Measurements from ENCODE around the gene CPZ.

CPZ gene

DNA sequence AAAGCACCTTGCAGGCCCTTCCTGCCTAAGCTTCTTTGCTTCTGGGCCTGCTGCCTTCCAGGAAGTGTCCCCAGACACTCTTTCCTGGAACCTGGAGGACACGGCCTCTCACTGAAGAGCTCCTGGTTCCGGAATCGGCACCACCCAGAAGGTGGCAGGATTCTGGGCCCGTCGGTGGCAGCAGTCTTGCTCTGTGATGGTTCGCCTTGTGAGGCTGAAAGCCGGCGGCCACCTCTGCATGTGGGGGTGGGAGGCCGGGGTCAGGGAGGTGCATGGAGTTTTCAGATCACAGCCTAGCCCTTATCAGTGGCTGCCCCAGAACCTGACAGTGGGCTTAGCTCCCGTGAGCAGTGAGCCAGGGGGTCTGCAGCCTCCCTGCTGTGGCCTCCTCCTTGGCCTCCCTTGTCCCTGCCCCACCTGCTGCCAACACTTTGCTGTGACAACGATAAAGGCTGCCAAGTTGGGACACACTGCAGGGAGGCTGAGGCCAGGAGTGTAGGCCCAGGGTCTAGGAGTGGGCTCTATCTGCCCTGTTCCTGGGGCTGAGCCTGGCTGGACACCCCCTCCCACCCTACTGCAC is 43.1 kb upstream of the CPZ start:
- H4K8ac ChIP-seq (ENCODE audit: low read depth, low read length) = no peak overlapping the region
- no peak overlapping the region for H2BK15ac ChIP-seq (replicated peaks; ENCODE audit: low read depth)
- H2AK5ac ChIP-seq (ENCODE audit: low read length) = peak overlapping the region; percentile 69
- H3K27ac ChIP-seq (ENCODE audit: low read depth, low read length) = no peak overlapping the region
- no peak overlapping the region for H3K18ac ChIP-seq (ENCODE audit: low read length)
- H3K23ac ChIP-seq (ENCODE audit: low read length) = no peak overlapping the region
- no peak overlapping the region for H3K4me3 ChIP-seq (ENCODE audit: low read length)
- no peak overlapping the region for H3K4me2 ChIP-seq (ENCODE audit: low read length)
- H2BK5ac ChIP-seq (ENCODE audit: low read length) = no peak overlapping the region
- H3K79me2 ChIP-seq (ENCODE audit: control insufficient read depth, insufficient read depth, low read length) = no peaks in the 10 kb centered on the region
- H4K5ac ChIP-seq (ENCODE audit: low read length) = no peak overlapping the region
- H3K27me3 ChIP-seq (ENCODE audit: insufficient read depth, low read length, poor library complexity) = no peaks in the 10 kb centered on the region
- peaks cover 3% of the 10 kb centered on the region for H3K4me1 ChIP-seq (ENCODE audit: control insufficient read depth, low read depth, low read length)
- H3K56ac ChIP-seq (ENCODE audit: low read length) = peak overlapping the region; percentile 56
- H2BK120ac ChIP-seq (ENCODE audit: low read depth, low read length) = no peak overlapping the region
- no peaks in the 10 kb centered on the region for H3K79me1 ChIP-seq (ENCODE audit: low read length)
- no peaks in the 10 kb centered on the region for H3K36me3 ChIP-seq (ENCODE audit: control insufficient read depth, insufficient read depth, low read length)
- WGBS (ENCODE audit: extremely low coverage, insufficient coverage, low lambda C conversion rate) = no CpG with 5 or more reads among the region's 11 CpGs
- DNase-seq = no peak
- no peak overlapping the region for H3K4ac ChIP-seq (ENCODE audit: low read depth, low read length)
- H3K9ac ChIP-seq (ENCODE audit: low read length) = no peak overlapping the region

DNA sequence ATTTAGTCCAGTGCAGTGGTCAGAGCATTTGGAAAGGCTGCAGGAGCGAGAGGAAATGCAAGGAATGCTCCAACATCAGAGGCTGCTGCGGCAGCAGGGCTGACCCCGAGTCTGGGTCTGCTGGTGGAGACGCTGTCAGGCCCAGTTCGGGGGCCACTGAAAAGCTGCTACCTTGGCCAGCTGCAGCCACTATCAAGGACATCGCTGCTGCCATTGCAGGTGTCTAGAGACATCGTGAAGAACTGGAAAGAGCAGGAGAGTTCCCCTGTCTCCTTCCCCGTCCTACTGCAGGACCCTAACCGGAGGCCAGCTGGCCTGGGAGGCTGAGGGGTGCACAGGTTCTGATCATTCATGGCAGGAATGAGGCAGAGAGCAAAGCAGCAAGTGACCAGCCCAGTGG is 41.9 kb upstream of the CPZ start:
- no peak overlapping the region for H3K27ac ChIP-seq (ENCODE audit: low read depth, low read length)
- H3K4ac ChIP-seq (ENCODE audit: low read depth, low read length) = no peak overlapping the region
- H4K5ac ChIP-seq (ENCODE audit: low read length) = no peak overlapping the region
- H3K79me1 ChIP-seq (ENCODE audit: low read length) = no peaks in the 10 kb centered on the region
- whole genome bisulfite sequencing (ENCODE audit: extremely low coverage, insufficient coverage, low lambda C conversion rate) = no CpG with 5 or more reads among the region's 9 CpGs
- no peak overlapping the region for H3K56ac ChIP-seq (ENCODE audit: low read length)
- H3K4me2 ChIP-seq (ENCODE audit: low read length) = no peak overlapping the region
- no peak overlapping the region for H3K9ac ChIP-seq (ENCODE audit: low read length)
- H2BK120ac ChIP-seq (ENCODE audit: low read depth, low read length) = no peak overlapping the region
- no peaks in the 10 kb centered on the region for H3K36me3 ChIP-seq (ENCODE audit: control insufficient read depth, insufficient read depth, low read length)
- H3K4me1 ChIP-seq (ENCODE audit: control insufficient read depth, low read depth, low read length) = no peaks in the 10 kb centered on the region
- H3K23ac ChIP-seq (ENCODE audit: low read length) = no peak overlapping the region
- no peak overlapping the region for H4K8ac ChIP-seq (ENCODE audit: low read depth, low read length)
- no peak for DNase-seq
- no peak overlapping the region for H2BK5ac ChIP-seq (ENCODE audit: low read length)
- H3K18ac ChIP-seq (ENCODE audit: low read length) = no peak overlapping the region
- no peak overlapping the region for H2BK15ac ChIP-seq (replicated peaks; ENCODE audit: low read depth)
- no peaks in the 10 kb centered on the region for H3K79me2 ChIP-seq (ENCODE audit: control insufficient read depth, insufficient read depth, low read length)
- no peak overlapping the region for H2AK5ac ChIP-seq (ENCODE audit: low read length)
- H3K4me3 ChIP-seq (ENCODE audit: low read length) = no peak overlapping the region
- H3K27me3 ChIP-seq (ENCODE audit: insufficient read depth, low read length, poor library complexity) = no peaks in the 10 kb centered on the region

- H3K27ac ChIP-seq (ENCODE audit: low read depth, low read length) = no peak overlapping the region
- H3K4me2 ChIP-seq (ENCODE audit: low read length) = no peak overlapping the region
- no peak overlapping the region for H3K18ac ChIP-seq (ENCODE audit: low read length)
- H3K9ac ChIP-seq (ENCODE audit: low read length) = no peak overlapping the region
- H2BK15ac ChIP-seq (replicated peaks; ENCODE audit: low read depth) = no peak overlapping the region
- no peaks in the 10 kb centered on the region for H3K79me2 ChIP-seq (ENCODE audit: control insufficient read depth, insufficient read depth, low read length)
- WGBS (ENCODE audit: extremely low coverage, insufficient coverage, low lambda C conversion rate) = no CpG with 5 or more reads among the region's 4 CpGs
- no peak overlapping the region for H2BK5ac ChIP-seq (ENCODE audit: low read length)
- no peak overlapping the region for H3K4me3 ChIP-seq (ENCODE audit: low read length)
- no peak overlapping the region for H3K56ac ChIP-seq (ENCODE audit: low read length)
- H3K27me3 ChIP-seq (ENCODE audit: insufficient read depth, low read length, poor library complexity) = no peaks in the 10 kb centered on the region
- H3K23ac ChIP-seq (ENCODE audit: low read length) = no peak overlapping the region
- H3K4me1 ChIP-seq (ENCODE audit: control insufficient read depth, low read depth, low read length) = no peaks in the 10 kb centered on the region
- H3K79me1 ChIP-seq (ENCODE audit: low read length) = no peaks in the 10 kb centered on the region
- no peak for DNase-seq
- H3K36me3 ChIP-seq (ENCODE audit: control insufficient read depth, insufficient read depth, low read length) = no peaks in the 10 kb centered on the region
- no peak overlapping the region for H4K8ac ChIP-seq (ENCODE audit: low read depth, low read length)
- no peak overlapping the region for H2BK120ac ChIP-seq (ENCODE audit: low read depth, low read length)
- H2AK5ac ChIP-seq (ENCODE audit: low read length) = no peak overlapping the region
- no peak overlapping the region for H4K5ac ChIP-seq (ENCODE audit: low read length)
- H3K4ac ChIP-seq (ENCODE audit: low read depth, low read length) = no peak overlapping the region
Measured at GRCh38 chr4:8552024-8552423, 40.5 kb upstream of the CPZ start.

DNA sequence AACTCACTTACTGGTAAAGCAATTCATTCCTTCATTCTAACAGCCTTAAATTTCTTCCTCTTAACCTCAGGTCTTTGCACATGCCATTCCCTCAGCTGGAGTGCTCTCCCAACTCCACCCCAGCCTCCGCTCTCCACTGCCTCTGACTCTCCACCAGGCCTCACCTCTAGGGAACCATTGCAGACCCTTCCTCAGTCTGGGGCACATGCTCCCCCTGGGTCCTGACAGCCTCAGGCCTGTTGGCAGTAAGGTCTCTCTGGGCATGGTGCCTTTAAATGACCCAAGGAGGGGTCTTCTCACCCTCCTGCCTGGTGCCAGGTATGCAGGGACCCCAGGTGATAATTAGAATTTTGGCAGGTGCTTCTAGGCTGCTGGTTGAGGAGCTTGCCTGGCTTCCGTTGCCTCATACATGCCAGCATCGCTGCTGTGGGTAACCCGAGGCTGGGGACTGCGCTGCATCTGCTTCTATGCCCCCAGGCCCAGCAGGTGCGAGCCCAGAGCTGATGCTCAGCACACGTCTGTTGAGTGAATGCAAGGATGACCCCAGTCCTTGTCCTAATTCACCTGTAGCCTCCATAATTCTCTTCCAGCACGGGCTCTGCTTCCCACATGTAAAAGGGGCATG is 39.9 kb upstream of the CPZ start:
- no peak overlapping the region for H3K23ac ChIP-seq (ENCODE audit: low read length)
- H3K27ac ChIP-seq (ENCODE audit: low read depth, low read length) = no peak overlapping the region
- no peak overlapping the region for H2AK5ac ChIP-seq (ENCODE audit: low read length)
- no peak overlapping the region for H3K18ac ChIP-seq (ENCODE audit: low read length)
- WGBS (ENCODE audit: extremely low coverage, insufficient coverage, low lambda C conversion rate) = no CpG with 5 or more reads among the region's 8 CpGs
- no peak overlapping the region for H2BK15ac ChIP-seq (replicated peaks; ENCODE audit: low read depth)
- H3K79me2 ChIP-seq (ENCODE audit: control insufficient read depth, insufficient read depth, low read length) = no peaks in the 10 kb centered on the region
- H3K56ac ChIP-seq (ENCODE audit: low read length) = peak overlapping the region; percentile 19
- no peak overlapping the region for H4K8ac ChIP-seq (ENCODE audit: low read depth, low read length)
- no peaks in the 10 kb centered on the region for H3K27me3 ChIP-seq (ENCODE audit: insufficient read depth, low read length, poor library complexity)
- H3K36me3 ChIP-seq (ENCODE audit: control insufficient read depth, insufficient read depth, low read length) = no peaks in the 10 kb centered on the region
- no peak overlapping the region for H3K4me2 ChIP-seq (ENCODE audit: low read length)
- H3K4me1 ChIP-seq (ENCODE audit: control insufficient read depth, low read depth, low read length) = no peaks in the 10 kb centered on the region
- no peak overlapping the region for H2BK5ac ChIP-seq (ENCODE audit: low read length)
- no peak overlapping the region for H4K5ac ChIP-seq (ENCODE audit: low read length)
- H3K4ac ChIP-seq (ENCODE audit: low read depth, low read length) = no peak overlapping the region
- DNase-seq = no peak
- no peaks in the 10 kb centered on the region for H3K79me1 ChIP-seq (ENCODE audit: low read length)
- H2BK120ac ChIP-seq (ENCODE audit: low read depth, low read length) = no peak overlapping the region
- no peak overlapping the region for H3K9ac ChIP-seq (ENCODE audit: low read length)
- H3K4me3 ChIP-seq (ENCODE audit: low read length) = no peak overlapping the region

GRCh38 chr4:8553216-8553615 is 39.3 kb upstream of the CPZ start:
- Histone ChIP-seq H3K27me3 (ENCODE audit: insufficient read depth, low read length, poor library complexity) (no peaks in the 10 kb centered on the region), H3K4me2 (ENCODE audit: low read length) (no peak overlapping the region), H4K5ac (ENCODE audit: low read length) (no peak overlapping the region), H3K36me3 (ENCODE audit: control insufficient read depth, insufficient read depth, low read length) (no peaks in the 10 kb centered on the region), H3K9ac (ENCODE audit: low read length) (no peak overlapping the region), H3K27ac (ENCODE audit: low read depth, low read length) (no peak overlapping the region), H2BK15ac (replicated peaks; ENCODE audit: low read depth) (no peak overlapping the region), H3K4me1 (ENCODE audit: control insufficient read depth, low read depth, low read length) (no peaks in the 10 kb centered on the region), H2BK5ac (ENCODE audit: low read length) (no peak overlapping the region), H3K4ac (ENCODE audit: low read depth, low read length) (no peak overlapping the region), H3K56ac (ENCODE audit: low read length) (peak overlapping the region; percentile 42), H2BK120ac (ENCODE audit: low read depth, low read length) (no peak overlapping the region), H3K23ac (ENCODE audit: low read length) (no peak overlapping the region), H4K8ac (ENCODE audit: low read depth, low read length) (no peak overlapping the region), H3K18ac (ENCODE audit: low read length) (no peak overlapping the region), H2AK5ac (ENCODE audit: low read length) (no peak overlapping the region), H3K79me1 (ENCODE audit: low read length) (no peaks in the 10 kb centered on the region), H3K79me2 (ENCODE audit: control insufficient read depth, insufficient read depth, low read length) (no peaks in the 10 kb centered on the region), H3K4me3 (ENCODE audit: low read length) (no peak overlapping the region)
- DNase-seq = no peak
- no CpG with 5 or more reads among the region's 8 CpGs for WGBS (ENCODE audit: extremely low coverage, insufficient coverage, low lambda C conversion rate)

DNA sequence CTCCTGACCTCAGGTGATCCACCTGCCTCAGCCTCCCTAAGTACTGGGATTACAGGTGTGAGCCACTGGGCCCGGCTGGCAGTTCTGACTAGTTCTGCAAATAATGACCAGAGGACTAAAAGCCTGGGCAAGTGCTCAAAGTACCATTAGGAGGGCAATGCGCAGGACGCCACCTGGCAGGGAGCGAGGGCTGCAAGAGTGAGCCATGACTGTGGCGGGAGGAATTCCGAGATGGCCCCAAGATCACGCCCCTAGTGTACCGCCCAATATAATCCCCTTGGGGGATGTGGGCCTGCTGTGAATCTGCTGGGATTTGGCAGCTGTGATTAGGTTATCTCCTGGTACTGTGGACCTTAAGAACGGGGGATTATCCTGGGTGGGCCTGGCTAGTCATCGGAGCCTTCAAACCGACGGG is 38.6 kb upstream of the CPZ start:
- H2BK5ac ChIP-seq (ENCODE audit: low read length) = no peak overlapping the region
- peaks cover under 1% of the 10 kb centered on the region for H3K4me1 ChIP-seq (ENCODE audit: control insufficient read depth, low read depth, low read length)
- H3K27me3 ChIP-seq (ENCODE audit: insufficient read depth, low read length, poor library complexity) = no peaks in the 10 kb centered on the region
- H4K5ac ChIP-seq (ENCODE audit: low read length) = no peak overlapping the region
- peak; percentile 57 for DNase-seq
- no peak overlapping the region for H3K4ac ChIP-seq (ENCODE audit: low read depth, low read length)
- H3K27ac ChIP-seq (ENCODE audit: low read depth, low read length) = no peak overlapping the region
- H2AK5ac ChIP-seq (ENCODE audit: low read length) = no peak overlapping the region
- no CpG with 5 or more reads among the region's 12 CpGs for WGBS (ENCODE audit: extremely low coverage, insufficient coverage, low lambda C conversion rate)
- no peak overlapping the region for H2BK120ac ChIP-seq (ENCODE audit: low read depth, low read length)
- H3K56ac ChIP-seq (ENCODE audit: low read length) = peak overlapping the region; percentile 49
- no peak overlapping the region for H4K8ac ChIP-seq (ENCODE audit: low read depth, low read length)
- H3K4me3 ChIP-seq (ENCODE audit: low read length) = no peak overlapping the region
- no peak overlapping the region for H2BK15ac ChIP-seq (replicated peaks; ENCODE audit: low read depth)
- H3K79me1 ChIP-seq (ENCODE audit: low read length) = no peaks in the 10 kb centered on the region
- H3K36me3 ChIP-seq (ENCODE audit: control insufficient read depth, insufficient read depth, low read length) = no peaks in the 10 kb centered on the region
- no peak overlapping the region for H3K4me2 ChIP-seq (ENCODE audit: low read length)
- no peak overlapping the region for H3K18ac ChIP-seq (ENCODE audit: low read length)
- H3K23ac ChIP-seq (ENCODE audit: low read length) = no peak overlapping the region
- H3K9ac ChIP-seq (ENCODE audit: low read length) = no peak overlapping the region
- H3K79me2 ChIP-seq (ENCODE audit: control insufficient read depth, insufficient read depth, low read length) = no peaks in the 10 kb centered on the region
